Measurements from ENCODE around the gene ACP7.

The ACP7 gene

DNA sequence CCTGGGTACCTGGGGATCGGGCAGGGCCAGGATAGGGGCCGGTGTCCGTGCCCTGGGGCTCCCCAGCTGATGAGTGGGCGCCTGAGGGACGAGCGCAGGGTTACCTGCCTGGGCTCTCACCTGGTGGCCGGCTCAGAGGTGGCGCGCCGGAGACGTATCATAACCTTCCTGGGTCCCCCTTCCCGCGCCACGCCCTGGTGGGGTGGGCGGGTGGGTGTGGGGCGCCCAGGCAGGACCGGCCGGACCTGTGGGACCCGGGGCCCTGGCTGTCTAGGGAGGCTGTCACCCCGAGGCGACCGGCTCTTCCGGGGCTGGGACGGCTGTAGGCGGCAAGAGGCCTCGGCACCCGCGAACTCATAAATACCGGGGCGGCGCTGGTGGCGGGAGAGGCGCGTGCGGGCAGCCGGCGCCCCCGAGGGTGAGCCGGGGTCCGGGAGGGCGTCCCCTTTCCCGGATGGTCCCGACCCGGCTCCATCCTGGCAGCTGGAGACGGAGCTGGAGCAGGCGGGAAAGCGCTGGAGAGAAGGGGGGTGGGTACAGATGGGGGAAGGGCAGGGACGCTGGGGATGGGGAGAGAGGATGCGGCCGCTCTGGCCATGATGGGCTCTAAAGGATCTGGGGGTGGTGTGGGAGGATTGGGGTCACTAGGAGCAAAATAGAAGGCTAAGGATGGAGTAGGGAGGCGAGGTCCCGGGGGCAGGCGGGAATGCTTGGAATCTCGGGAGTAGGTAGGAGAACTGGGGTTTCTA, at the start of gene ACP7:
TSS of gene ACP7 (plus strand) at position 386 of the 749 bp plus-strand sequence. CDS start 902 bp downstream, outside the sequence.
- Histone ChIP-seq H3K36me3 (ENCODE audit: control insufficient read depth, insufficient read depth, low read length) (no peaks in the 10 kb centered on the region), H3K27me3 (ENCODE audit: control insufficient read depth, insufficient read depth, low read length) (peaks cover 20% of the 10 kb centered on the region), H3K27ac (ENCODE audit: low read depth, low read length) (no peak within 1 kb of the TSS), H3K4me1 (ENCODE audit: control insufficient read depth, insufficient read depth, low read length) (no peaks in the 10 kb centered on the region), H3K9ac (ENCODE audit: low read length) (no peak within 1 kb of the TSS), H3K4me3 (ENCODE audit: low read length) (no peak within 1 kb of the TSS)

DNA sequence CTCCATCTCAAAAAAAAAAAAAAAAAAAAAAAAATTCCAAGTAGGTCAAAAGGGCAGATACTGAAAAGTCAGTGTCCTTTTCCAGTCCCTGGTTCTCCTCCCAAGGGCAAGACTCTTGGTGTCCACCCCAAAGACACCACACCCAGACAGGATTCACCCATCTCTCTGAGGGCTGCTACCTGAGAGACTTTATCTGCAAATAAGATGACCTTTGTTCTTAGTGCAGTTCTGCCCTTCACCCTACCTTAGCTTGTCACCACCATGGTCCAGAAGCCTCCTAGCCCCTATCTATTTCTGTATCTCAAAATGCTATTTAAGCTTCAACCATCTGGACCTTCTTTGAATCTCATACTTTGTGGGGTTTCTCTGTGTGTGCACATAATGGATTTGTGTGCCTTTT, 47.6 kb upstream of the ACP7 start:
- no peak overlapping the region for H3K9ac ChIP-seq (ENCODE audit: low read length)

DNA sequence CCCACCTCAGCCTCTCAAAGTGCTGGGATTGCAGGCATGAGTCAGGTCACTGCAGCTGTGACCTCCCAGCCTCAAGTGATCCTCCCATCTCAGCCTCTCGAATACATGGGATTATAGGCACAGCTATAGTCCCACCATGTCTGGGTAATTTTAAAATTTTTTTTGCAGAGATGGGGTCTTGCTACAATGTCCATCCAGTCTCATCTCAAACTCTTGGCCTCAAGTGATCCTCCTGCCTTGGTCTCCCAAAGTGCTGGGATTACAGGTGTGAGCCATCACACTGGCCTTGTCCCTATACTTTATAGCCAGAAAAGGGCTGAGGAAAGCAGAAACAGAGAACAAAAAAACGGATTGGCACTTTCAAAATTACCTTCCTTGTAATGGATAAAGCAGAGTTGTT, 47.0 kb upstream of the ACP7 start:
- Histone ChIP-seq H3K4me1 (ENCODE audit: control insufficient read depth, insufficient read depth, low read length) (no peaks in the 10 kb centered on the region), H3K9ac (ENCODE audit: low read length) (no peak overlapping the region)

More for the DNA sequence above, 47.6 kb upstream of the ACP7 start:
- Histone ChIP-seq H3K27ac (ENCODE audit: low read depth, low read length) (no peak overlapping the region), H3K36me3 (ENCODE audit: control insufficient read depth, insufficient read depth, low read length) (no peaks in the 10 kb centered on the region), H3K4me1 (ENCODE audit: control insufficient read depth, insufficient read depth, low read length) (no peaks in the 10 kb centered on the region), H3K4me3 (ENCODE audit: low read length) (no peak overlapping the region), H3K27me3 (ENCODE audit: control insufficient read depth, insufficient read depth, low read length) (no peaks in the 10 kb centered on the region)

DNA sequence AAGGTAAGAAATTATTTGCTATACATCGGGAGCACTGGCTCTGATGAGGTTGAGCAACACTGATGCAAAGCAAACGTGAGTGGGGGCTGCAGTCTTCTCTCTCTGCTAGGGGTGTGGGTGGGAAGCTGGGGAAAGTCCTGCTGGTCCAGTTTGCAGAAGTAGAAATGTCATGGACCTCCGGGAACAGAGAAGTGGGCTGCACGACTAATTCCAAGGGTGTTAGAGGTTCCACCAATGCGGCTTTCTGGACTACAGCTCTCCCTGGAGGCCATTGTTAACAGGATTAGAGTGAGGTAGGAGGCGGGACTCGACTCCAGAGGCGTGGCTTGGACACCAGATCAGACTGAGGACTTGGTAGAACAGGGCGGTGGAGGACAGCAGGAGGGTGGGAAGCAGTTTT, 46.1 kb upstream of the ACP7 start:
- no peak overlapping the region for H3K27ac ChIP-seq (ENCODE audit: low read depth, low read length)
- no peak overlapping the region for H3K4me3 ChIP-seq (ENCODE audit: low read length)
- no peak overlapping the region for H3K9ac ChIP-seq (ENCODE audit: low read length)
- no peaks in the 10 kb centered on the region for H3K27me3 ChIP-seq (ENCODE audit: control insufficient read depth, insufficient read depth, low read length)
- H3K4me1 ChIP-seq (ENCODE audit: control insufficient read depth, insufficient read depth, low read length), result no peaks in the 10 kb centered on the region
- no peaks in the 10 kb centered on the region for H3K36me3 ChIP-seq (ENCODE audit: control insufficient read depth, insufficient read depth, low read length)

More for the DNA sequence above, 47.0 kb upstream of the ACP7 start:
- H3K27ac ChIP-seq (ENCODE audit: low read depth, low read length), result no peak overlapping the region
- H3K27me3 ChIP-seq (ENCODE audit: control insufficient read depth, insufficient read depth, low read length), result no peaks in the 10 kb centered on the region
- no peak overlapping the region for H3K4me3 ChIP-seq (ENCODE audit: low read length)
- no peaks in the 10 kb centered on the region for H3K36me3 ChIP-seq (ENCODE audit: control insufficient read depth, insufficient read depth, low read length)

- Histone ChIP-seq H3K27ac (ENCODE audit: low read depth, low read length) (no peak overlapping the region), H3K4me1 (ENCODE audit: control insufficient read depth, insufficient read depth, low read length) (no peaks in the 10 kb centered on the region), H3K27me3 (ENCODE audit: control insufficient read depth, insufficient read depth, low read length) (no peaks in the 10 kb centered on the region), H3K9ac (ENCODE audit: low read length) (no peak overlapping the region), H3K4me3 (ENCODE audit: low read length) (no peak overlapping the region), H3K36me3 (ENCODE audit: control insufficient read depth, insufficient read depth, low read length) (no peaks in the 10 kb centered on the region)
These were observed 38.7 kb upstream of the ACP7 start for GRCh38 chr19:39045506-39045905.

- H3K27ac ChIP-seq (ENCODE audit: low read depth, low read length), result no peak overlapping the region
- H3K4me1 ChIP-seq (ENCODE audit: control insufficient read depth, insufficient read depth, low read length), result no peaks in the 10 kb centered on the region
- no peaks in the 10 kb centered on the region for H3K27me3 ChIP-seq (ENCODE audit: control insufficient read depth, insufficient read depth, low read length)
- no peaks in the 10 kb centered on the region for H3K36me3 ChIP-seq (ENCODE audit: control insufficient read depth, insufficient read depth, low read length)
- H3K4me3 ChIP-seq (ENCODE audit: low read length), result no peak overlapping the region
- no peak overlapping the region for H3K9ac ChIP-seq (ENCODE audit: low read length)
These were observed 37.9 kb upstream of the ACP7 start for GRCh38 chr19:39046037-39046821.

- Histone ChIP-seq H3K4me1 (ENCODE audit: control insufficient read depth, insufficient read depth, low read length) (no peaks in the 10 kb centered on the region), H3K4me3 (ENCODE audit: low read length) (no peak overlapping the region), H3K27me3 (ENCODE audit: control insufficient read depth, insufficient read depth, low read length) (no peaks in the 10 kb centered on the region), H3K9ac (ENCODE audit: low read length) (no peak overlapping the region), H3K36me3 (ENCODE audit: control insufficient read depth, insufficient read depth, low read length) (no peaks in the 10 kb centered on the region), H3K27ac (ENCODE audit: low read depth, low read length) (no peak overlapping the region)
These were observed 37.1 kb upstream of the ACP7 start for GRCh38 chr19:39047073-39047472.

- Histone ChIP-seq H3K4me3 (ENCODE audit: low read length) (no peak overlapping the region), H3K27me3 (ENCODE audit: control insufficient read depth, insufficient read depth, low read length) (no peaks in the 10 kb centered on the region), H3K27ac (ENCODE audit: low read depth, low read length) (no peak overlapping the region), H3K4me1 (ENCODE audit: control insufficient read depth, insufficient read depth, low read length) (no peaks in the 10 kb centered on the region), H3K9ac (ENCODE audit: low read length) (no peak overlapping the region), H3K36me3 (ENCODE audit: control insufficient read depth, insufficient read depth, low read length) (no peaks in the 10 kb centered on the region)
These were observed 31.9 kb upstream of the ACP7 start for GRCh38 chr19:39052243-39052746.

DNA sequence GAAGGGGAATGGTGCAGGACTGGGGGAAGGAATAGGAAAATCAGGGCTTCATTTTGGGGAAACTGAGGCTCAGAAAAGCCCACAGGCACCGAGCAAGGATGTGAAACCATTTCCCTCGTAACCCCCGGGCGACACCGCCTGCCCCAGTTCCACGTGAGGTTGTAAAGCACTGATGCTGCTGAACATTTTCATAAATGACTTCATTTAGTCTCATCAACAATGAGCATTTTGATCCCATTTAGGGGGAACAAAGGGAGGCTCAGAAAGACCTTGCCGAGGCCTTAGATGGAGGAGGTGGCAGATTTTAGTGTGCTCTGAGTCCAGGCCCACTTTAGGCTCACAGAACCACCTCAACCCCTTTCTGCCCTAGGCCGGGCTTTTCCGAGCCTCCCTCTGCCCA, 31.3 kb upstream of the ACP7 start:
- Histone ChIP-seq H3K27me3 (ENCODE audit: control insufficient read depth, insufficient read depth, low read length) (no peaks in the 10 kb centered on the region), H3K9ac (ENCODE audit: low read length) (no peak overlapping the region), H3K36me3 (ENCODE audit: control insufficient read depth, insufficient read depth, low read length) (no peaks in the 10 kb centered on the region), H3K4me3 (ENCODE audit: low read length) (no peak overlapping the region), H3K27ac (ENCODE audit: low read depth, low read length) (no peak overlapping the region), H3K4me1 (ENCODE audit: control insufficient read depth, insufficient read depth, low read length) (no peaks in the 10 kb centered on the region)

- Histone ChIP-seq H3K4me3 (ENCODE audit: low read length) (no peak overlapping the region), H3K27me3 (ENCODE audit: control insufficient read depth, insufficient read depth, low read length) (no peaks in the 10 kb centered on the region), H3K27ac (ENCODE audit: low read depth, low read length) (no peak overlapping the region), H3K36me3 (ENCODE audit: control insufficient read depth, insufficient read depth, low read length) (no peaks in the 10 kb centered on the region), H3K4me1 (ENCODE audit: control insufficient read depth, insufficient read depth, low read length) (no peaks in the 10 kb centered on the region), H3K9ac (ENCODE audit: low read length) (no peak overlapping the region)
These were observed 30.7 kb upstream of the ACP7 start for GRCh38 chr19:39053276-39054090.

DNA sequence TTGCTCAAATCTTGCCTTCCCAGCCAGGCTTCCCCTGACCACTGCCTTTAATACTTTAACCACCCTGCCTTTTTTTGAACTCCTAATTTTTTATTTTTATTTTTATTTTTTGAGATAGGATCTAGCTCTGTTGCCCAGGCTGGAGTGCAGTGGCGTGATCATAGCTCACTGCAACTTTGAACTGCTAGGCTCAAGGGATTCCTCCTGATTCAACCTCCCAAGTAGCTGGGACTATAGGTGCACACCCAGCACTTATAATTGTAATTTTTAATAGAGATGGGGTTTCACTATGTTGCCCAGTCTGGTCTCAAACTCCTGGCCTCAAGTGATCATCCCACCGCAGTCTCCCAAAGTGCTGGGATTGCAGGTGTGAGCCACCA, 30.1 kb upstream of the ACP7 start:
- no peak overlapping the region for H3K4me3 ChIP-seq (ENCODE audit: low read length)
- no peaks in the 10 kb centered on the region for H3K27me3 ChIP-seq (ENCODE audit: control insufficient read depth, insufficient read depth, low read length)
- H3K36me3 ChIP-seq (ENCODE audit: control insufficient read depth, insufficient read depth, low read length), result no peaks in the 10 kb centered on the region
- no peaks in the 10 kb centered on the region for H3K4me1 ChIP-seq (ENCODE audit: control insufficient read depth, insufficient read depth, low read length)
- H3K9ac ChIP-seq (ENCODE audit: low read length), result no peak overlapping the region
- no peak overlapping the region for H3K27ac ChIP-seq (ENCODE audit: low read depth, low read length)

GRCh38 chr19:39057615-39058014, 26.6 kb upstream of the ACP7 start:
- Histone ChIP-seq H3K27ac (ENCODE audit: low read depth, low read length) (no peak overlapping the region), H3K9ac (ENCODE audit: low read length) (no peak overlapping the region), H3K27me3 (ENCODE audit: control insufficient read depth, insufficient read depth, low read length) (no peaks in the 10 kb centered on the region), H3K36me3 (ENCODE audit: control insufficient read depth, insufficient read depth, low read length) (no peaks in the 10 kb centered on the region), H3K4me1 (ENCODE audit: control insufficient read depth, insufficient read depth, low read length) (no peaks in the 10 kb centered on the region), H3K4me3 (ENCODE audit: low read length) (no peak overlapping the region)
